HG03139 (cell line): Measurements from ENCODE around the gene RAB32.

ENCODE experiments used
- ATAC-seq: cut with Tn5 transposase; IDR thresholded peaks from one replicate; pipeline ENCODE4 v1.9.1; 2021; ENCODE audit not compliant: unreplicated experiment

Gene RAB32

DNA sequence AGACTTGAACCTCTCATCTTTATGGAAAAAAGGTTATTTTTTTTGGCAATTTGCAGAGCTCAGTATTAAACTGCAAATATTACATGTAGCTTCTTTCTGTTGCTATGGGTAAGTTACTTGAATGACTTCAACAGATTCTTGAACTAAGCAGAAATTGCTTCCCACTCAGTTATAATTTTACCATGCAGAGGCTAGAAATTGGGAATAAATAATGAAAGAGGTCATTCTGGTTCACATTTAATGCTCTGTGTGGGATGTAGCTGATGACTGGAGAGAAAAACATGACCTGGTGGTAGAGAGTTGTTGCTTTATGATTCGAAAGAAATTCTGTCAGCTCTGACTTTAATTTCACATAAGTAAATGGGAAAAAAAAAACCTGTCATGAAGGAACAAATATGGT, 38.3 kb downstream of the RAB32 start:
- no peak for ATAC-seq

DNA sequence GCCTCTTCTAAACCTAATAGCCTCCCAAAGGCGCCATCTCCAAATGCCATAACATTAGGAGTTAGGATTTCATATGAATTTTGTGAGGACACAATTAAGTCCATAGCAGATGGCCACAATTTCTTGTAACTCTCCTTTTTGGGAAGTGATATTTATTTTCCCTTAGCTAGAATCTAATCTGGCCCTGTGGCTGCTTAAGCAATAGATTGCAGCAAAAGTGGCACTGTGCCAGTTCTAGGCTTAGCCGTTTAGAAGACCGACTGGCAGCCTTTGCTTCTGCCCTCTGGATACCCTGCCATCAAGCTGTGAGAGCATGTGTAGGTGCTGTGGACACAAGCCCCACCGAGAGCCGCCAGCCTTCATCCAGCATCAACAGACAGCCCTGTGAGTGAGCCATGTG, 39.2 kb downstream of the RAB32 start:
- ATAC-seq, result no peak

GRCh38 chr6:146583966-146584365, 40.3 kb downstream of the RAB32 start:
- no peak for ATAC-seq

DNA sequence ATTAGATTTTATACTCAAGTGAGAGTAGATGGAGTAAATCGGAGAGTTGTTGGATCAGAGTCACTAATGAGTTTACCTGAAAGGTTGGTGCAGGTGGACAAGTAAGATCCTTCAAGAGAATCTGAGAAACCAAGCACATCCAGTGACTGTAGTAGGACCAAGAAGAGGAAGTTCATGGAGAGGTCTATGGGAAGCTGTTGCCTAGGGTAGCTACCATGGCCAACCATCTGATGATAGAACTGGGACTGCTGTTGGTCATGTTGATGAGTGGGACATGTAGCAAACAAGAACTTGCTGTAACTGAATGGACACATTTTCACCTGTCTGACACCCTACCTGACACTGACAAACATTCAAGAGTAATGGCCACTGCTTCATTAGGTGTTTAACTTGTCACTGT, 43.8 kb downstream of the RAB32 start:
- ATAC-seq, result no peak

DNA sequence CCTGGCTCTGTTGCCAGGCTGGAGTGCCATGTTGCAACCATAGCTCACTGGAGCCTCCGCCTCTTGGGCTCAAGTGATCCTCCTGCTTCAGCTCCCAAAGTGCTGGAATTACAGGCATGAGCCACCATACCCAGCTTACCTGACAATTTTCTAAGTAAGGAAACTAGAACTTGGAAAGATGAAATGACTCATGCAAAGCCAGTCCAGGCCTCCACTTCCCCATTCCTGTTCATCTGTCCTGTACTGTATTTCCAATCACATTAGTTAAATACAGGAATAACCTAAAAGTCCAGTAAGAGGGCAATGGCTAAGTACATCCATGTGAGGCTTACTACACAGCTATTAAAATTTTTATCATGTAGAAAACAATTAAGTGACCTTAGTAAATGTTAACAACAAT, 46.9 kb downstream of the RAB32 start:
- no peak for ATAC-seq

DNA sequence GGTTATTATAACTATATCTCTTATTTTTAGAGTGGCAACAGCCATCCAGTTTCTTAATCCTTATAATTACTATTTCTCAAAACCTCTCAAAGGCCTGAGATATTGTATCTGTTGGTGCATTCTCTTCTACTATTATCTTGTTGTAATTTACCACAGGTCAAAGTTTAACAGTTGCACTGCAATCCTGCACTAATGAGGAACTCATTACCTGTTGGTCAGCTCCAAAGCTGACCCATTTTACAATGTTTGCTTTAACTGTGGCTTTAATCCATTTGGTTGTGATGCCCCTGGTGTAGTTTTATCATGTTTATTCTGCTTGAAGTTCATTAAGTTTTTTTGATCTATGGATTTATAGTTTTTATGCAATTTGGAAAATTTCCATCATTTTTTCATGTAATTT, 48.8 kb downstream of the RAB32 start:
- no peak for ATAC-seq

DNA sequence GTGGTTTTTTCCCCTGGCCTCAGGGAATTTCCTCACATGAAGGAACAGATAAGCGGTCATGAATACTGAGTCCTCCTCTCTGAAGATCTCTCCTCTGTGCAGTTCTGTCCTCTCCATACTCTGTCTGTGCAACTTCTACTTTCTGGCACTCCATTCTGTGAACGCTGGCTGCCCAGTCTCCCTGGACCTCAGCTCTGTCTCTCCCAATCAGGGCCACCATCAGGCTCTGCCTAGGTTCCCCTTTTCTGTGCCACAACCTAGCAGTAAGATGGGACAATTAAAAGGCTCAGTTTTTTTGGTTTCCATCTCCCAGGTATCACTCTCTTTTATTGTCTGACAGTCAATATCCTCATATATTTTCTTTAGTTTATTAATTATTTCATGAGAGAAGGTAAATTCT, 50.4 kb downstream of the RAB32 start:
- no peak for ATAC-seq

GRCh38 chr6:146594495-146594894, 50.9 kb downstream of the RAB32 start:
- no peak for ATAC-seq

DNA sequence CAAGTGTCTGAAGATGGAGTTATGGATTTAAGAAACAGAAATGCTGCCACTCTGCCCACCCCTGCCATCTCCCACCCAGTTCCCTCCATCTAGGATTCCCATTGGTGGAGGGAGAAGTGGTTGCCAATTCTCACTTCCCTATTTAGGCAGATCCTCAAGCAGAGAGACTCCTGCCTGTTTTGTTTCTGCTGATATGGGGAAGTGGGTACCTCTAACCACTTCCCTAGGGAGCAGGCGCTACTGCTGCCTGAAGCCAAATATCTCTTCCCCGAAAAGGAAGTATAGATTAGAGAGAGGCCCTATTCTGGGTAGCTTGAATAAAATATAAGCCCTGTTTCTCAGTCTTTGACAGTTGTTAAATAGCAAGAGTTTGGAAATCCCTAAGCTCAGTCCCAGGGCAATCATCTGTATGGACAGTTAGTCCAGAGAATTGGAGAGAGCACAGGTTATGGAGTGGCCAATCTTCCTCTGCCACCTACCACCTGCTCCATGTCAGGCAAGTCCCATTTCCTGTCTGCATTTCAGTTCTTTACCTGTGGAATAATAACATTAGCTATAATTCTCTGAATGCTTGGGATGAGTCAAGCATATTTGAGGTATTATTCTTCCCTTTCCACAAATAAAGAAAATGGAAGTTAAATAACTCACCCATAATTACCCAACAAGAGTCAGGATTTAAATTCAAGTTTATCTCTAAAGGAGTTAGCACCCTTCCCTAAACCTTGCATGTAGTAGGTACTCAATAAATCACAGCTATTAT, 52.5 kb downstream of the RAB32 start:
- no peak for ATAC-seq

DNA sequence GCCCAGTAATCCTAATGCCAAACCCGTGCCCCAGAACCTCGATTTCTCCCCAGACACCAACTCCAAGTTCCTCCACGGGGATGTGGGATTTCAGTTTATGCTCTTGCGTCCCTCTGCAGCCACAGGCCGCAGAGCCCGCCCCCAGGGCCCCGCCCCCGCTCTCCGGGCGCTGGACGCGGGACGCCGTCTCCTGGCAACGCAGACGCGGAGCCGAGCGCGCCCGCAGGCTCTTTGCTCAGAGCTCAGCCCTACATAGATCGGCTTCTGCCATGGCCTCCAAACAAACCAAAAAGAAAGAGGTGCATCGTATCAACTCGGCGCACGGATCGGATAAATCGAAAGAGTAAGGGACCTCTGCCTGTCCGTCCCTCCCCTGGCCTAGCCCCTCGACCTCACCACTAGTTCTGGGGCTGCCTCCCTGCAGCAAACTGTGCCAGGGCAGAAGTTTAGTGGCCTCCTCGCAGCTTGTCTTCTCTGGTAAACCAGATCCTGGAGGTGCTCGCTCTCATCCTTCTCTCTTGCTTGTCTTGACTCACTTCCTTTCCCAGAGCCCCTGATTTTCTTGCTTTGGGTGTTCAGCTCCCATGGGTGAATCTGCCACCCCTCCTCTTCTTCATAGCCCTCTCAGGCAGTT, 55.3 kb downstream of the RAB32 start, which contains the start of gene ADGB:
TSS of gene ADGB (plus strand) at position 201 of the 634 bp plus-strand sequence. CDS start at position 270, 69 bp downstream.
- ATAC-seq, result no peak

GRCh38 chr6:146601352-146601751, 57.7 kb downstream of the RAB32 start:
- ATAC-seq, result no peak

DNA sequence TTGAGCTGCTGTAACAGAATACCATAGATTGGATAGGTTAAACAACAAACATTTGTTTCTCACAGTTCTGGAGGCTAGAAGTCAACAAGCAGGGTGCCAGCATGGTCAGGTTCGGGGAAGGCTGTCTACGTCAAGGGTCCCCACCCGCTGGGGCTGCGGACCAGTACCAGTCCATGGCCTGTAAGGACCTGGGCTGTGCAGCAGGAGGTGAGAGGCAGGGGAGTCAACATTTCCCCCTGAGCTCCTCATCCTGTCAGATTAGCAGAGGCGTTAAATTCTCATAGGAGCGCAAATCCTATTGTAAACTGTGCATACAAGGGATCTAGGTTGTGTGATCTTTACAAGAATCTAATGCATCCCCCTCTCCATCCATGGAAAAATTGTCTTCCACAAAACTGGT, 58.9 kb downstream of the RAB32 start:
- no peak for ATAC-seq
